Right atrium auricular region (tissue), 2 donors: ENCODE data around the gene PHKB. TPM values are rescaled to one million over a fixed set of nuclear protein-coding genes. Genes with fewer than 3 reads are reported as not detected.

ENCODE experiments used
- DNase-seq: peaks from one replicate; pipeline ENCODE4 v3.0.0-alpha.2; 2019; ENCODE audit warnings: low spot score
- H3K27ac ChIP-seq, 2 donors: fragments of 200-600 bp; sonication (generic); 1 replicate in 1 of 2; 2 replicates in 1 of 2; pipeline ENCODE4 v1.5.1; 2016 to 2019
- H3K27me3 ChIP-seq, 2 donors: fragments of 200-600 bp; sonication (generic); one replicate each; pipeline versions ENCODE4 v1.5.1 to v1.6.0; 2017 to 2019
- H3K36me3 ChIP-seq: fragments of 200-600 bp; sonication (generic); one replicate; pipeline ENCODE4 v1.5.1; 2016
- H3K4me1 ChIP-seq, 2 donors: fragments of 200-600 bp; sonication (generic); one replicate each; pipeline versions ENCODE4 v1.5.1 to v1.6.0; 2017 to 2019
- H3K4me3 ChIP-seq, 2 donors: fragments of 200-600 bp; sonication (generic); 1 replicate in 1 of 2; 2 replicates in 1 of 2; pipeline ENCODE4 v1.5.1; 2017 to 2019; ENCODE audit warnings: mild to moderate bottlenecking in 1 of 2, moderate library complexity in 1 of 2
- H3K9me3 ChIP-seq, 2 donors: fragments of 200-600 bp; sonication (generic); one replicate each; pipeline ENCODE4 v1.5.1; 2019
- total RNA-seq, 2 donors: library from RNA; depleted of rRNA; stranded (reverse); fragments of >200 nt; gene quantifications; one replicate each; pipeline ENCODE4 v1.1.0, GENCODE V29; 2016
- TF ChIP-seq, protein P1 (sequence below), 2 donors: fragments of 200-600 bp; sonication (generic); IDR thresholded peaks; one replicate each; pipeline ENCODE4 v1.5.1; 2019; ENCODE audit warnings: antibody characterized with exemption in 2 of 2

Gene PHKB
- total RNA-seq, 2 donors from 2014 or later = 43.4 to 43.7 TPM

DNA sequence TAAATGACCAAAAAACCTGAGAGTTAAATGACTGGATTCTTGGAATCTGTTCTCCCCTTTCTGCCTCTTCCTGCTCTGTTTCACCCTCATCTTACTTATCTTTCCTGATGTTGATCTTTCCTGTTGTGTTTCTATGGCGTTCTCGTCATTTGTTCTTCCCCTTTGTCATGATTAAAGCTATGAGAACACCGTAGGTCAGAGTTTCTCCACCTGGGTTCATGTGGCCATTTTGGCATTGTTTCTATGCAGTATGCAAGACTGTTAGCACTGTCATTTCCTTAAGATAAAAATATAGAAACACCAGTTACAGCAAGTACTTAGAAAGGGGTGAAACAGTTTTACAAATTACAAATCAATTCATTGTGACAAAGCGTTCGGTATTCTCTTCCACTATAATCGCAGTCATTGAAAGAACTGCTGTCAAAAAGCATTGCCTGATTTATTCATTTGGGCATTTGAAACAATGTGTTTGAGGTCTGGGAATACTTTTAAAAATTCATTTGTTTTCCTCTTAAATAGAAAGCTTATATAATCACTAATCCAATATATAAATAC, 166.0 kb downstream of the PHKB start:
- Histone ChIP-seq H3K27ac (no peak overlapping the region), H3K4me1 (no peaks in the 10 kb centered on the region), H3K4me3 (no peak overlapping the region), H3K9me3 (no peaks in the 10 kb centered on the region), H3K27me3 (no peaks in the 10 kb centered on the region), H3K36me3 (no peaks in the 10 kb centered on the region)
- TF ChIP-seq, protein P1, sequence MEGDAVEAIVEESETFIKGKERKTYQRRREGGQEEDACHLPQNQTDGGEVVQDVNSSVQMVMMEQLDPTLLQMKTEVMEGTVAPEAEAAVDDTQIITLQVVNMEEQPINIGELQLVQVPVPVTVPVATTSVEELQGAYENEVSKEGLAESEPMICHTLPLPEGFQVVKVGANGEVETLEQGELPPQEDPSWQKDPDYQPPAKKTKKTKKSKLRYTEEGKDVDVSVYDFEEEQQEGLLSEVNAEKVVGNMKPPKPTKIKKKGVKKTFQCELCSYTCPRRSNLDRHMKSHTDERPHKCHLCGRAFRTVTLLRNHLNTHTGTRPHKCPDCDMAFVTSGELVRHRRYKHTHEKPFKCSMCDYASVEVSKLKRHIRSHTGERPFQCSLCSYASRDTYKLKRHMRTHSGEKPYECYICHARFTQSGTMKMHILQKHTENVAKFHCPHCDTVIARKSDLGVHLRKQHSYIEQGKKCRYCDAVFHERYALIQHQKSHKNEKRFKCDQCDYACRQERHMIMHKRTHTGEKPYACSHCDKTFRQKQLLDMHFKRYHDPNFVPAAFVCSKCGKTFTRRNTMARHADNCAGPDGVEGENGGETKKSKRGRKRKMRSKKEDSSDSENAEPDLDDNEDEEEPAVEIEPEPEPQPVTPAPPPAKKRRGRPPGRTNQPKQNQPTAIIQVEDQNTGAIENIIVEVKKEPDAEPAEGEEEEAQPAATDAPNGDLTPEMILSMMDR (IDR thresholded peaks at IDR 0.05) = no peak
- DNase-seq = no peak

DNA sequence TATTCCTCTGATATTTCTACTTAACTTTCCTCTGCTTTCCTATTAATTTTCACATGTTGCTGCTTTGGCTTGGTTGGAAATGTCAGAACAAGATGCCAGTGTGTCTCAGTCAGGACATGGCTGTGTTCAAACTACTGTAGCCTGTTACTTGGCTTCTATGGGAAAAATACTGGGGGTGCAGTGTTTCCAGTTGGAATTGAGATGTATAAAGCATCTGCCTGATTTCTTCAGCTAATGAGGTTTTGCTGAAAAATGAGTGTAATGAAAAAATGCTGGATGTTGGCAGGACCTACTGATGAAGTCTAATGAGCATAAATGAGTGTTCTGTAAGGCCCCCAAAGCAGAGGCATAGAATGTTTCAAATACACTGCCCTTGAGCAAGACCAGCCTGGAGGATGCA, 166.6 kb downstream of the PHKB start:
- TF ChIP-seq, protein P1 (IDR thresholded peaks at IDR 0.05) = no peak
- Histone ChIP-seq H3K27ac (no peak overlapping the region), H3K36me3 (no peaks in the 10 kb centered on the region), H3K27me3 (no peaks in the 10 kb centered on the region), H3K4me3 (no peak overlapping the region), H3K4me1 (no peaks in the 10 kb centered on the region), H3K9me3 (no peaks in the 10 kb centered on the region)
- no peak for DNase-seq

DNA sequence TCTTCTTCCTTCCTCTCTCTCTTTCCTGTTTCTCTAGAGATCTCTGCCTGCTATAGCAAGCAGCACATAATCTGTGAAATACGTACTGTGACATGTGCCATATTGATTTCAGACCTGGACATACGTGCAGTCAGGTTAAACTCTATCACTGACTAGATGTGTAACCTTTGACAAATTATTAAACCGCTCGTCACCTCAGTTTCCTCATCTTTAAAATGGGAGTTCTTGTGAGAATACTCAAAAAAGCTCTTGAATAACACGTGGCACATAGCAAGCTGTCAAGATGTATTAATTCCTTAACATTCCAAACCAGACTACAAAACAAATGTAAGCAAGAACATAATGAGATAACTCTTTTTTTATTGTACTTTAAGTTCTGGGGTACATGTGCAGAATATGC, 170.0 kb downstream of the PHKB start:
- H3K4me1 ChIP-seq = no peaks in the 10 kb centered on the region
- no peak overlapping the region for H3K27ac ChIP-seq
- DNase-seq = no peak
- H3K4me3 ChIP-seq = no peak overlapping the region
- TF ChIP-seq, protein P1 (IDR thresholded peaks at IDR 0.05) = no peak
- H3K9me3 ChIP-seq = no peaks in the 10 kb centered on the region
- no peaks in the 10 kb centered on the region for H3K27me3 ChIP-seq
- no peaks in the 10 kb centered on the region for H3K36me3 ChIP-seq

DNA sequence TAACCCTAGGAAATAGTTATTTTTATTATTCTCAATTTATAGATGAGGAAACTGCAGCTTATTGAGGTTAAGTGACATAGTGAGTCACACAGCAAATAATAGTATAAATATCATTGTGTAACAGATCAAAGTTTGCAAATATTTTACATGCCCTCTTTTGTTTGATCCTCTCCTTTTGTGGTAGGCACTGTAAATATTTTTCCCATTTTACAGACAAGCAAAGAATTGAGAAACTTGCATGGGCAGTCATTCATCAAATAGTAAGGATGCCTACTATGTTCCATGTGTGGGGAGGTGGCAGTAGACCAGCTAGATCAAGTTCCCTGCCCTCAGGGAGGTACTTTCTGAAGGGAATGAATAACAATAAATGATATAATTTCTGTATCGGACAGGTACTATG, 173.0 kb downstream of the PHKB start:
- Histone ChIP-seq H3K9me3 (no peaks in the 10 kb centered on the region), H3K4me3 (no peak overlapping the region), H3K27me3 (no peaks in the 10 kb centered on the region), H3K36me3 (no peaks in the 10 kb centered on the region), H3K4me1 (no peaks in the 10 kb centered on the region), H3K27ac (no peak overlapping the region)
- TF ChIP-seq, protein P1 (IDR thresholded peaks at IDR 0.05) = no peak
- DNase-seq = no peak

DNA sequence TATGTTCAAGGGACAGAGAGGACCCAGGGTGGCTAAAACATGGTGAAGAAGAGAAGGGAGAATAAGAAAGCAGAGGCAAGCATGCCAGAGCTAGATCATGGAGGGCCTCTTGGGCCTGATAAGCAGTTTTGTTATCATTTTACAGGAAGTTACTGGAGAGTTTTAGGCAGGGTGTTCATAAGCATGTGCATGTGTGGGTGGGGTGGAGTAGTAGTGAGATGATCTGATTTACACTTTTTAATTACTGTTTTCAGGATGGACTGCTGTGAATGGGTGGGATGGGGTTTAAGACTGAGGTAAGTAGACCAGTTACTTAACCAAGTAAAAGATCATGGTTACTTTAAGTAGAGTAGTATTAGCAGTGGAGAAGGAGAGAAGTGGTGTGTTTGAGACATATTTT, 173.6 kb downstream of the PHKB start:
- H3K4me1 ChIP-seq = no peaks in the 10 kb centered on the region
- no peaks in the 10 kb centered on the region for H3K36me3 ChIP-seq
- TF ChIP-seq, protein P1 (IDR thresholded peaks at IDR 0.05) = no peak
- no peak for DNase-seq
- H3K4me3 ChIP-seq = no peak overlapping the region
- no peaks in the 10 kb centered on the region for H3K9me3 ChIP-seq
- no peaks in the 10 kb centered on the region for H3K27me3 ChIP-seq
- H3K27ac ChIP-seq = no peak overlapping the region

DNA sequence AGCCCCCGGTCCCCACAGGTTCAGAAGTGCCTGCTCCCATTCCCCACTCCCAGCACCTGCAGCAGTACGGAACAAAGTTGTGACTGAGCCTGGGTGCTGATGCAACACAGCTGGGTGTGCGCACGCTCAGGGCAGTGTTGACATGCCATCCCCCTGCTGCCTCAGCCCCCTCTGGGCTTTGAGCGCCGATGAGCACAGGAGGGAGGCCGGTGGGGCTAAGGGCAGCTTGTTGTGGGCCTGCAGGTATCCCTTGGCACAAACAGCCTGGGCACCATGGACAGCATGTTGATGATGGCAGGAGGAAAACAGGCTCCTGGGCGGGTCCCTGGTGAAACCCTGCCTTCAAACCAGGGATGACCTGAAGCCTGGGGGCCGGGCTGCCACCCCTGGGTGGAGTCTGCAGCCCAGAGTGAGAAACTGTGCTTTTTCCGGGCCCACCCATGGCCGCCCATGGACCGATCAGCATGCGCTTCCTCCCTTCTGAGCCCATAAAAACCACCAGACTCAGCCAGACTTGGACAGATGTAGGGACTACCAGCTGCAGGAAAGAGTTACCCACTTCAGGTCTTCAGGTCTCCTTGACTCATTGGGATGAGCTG, 175.5 kb downstream of the PHKB start:
- no peaks in the 10 kb centered on the region for H3K27me3 ChIP-seq
- no peak for DNase-seq
- no peak overlapping the region for H3K4me3 ChIP-seq
- no peaks in the 10 kb centered on the region for H3K36me3 ChIP-seq
- TF ChIP-seq, protein P1 (IDR thresholded peaks at IDR 0.05) = no peak
- no peaks in the 10 kb centered on the region for H3K4me1 ChIP-seq
- H3K27ac ChIP-seq = no peak overlapping the region
- H3K9me3 ChIP-seq = no peaks in the 10 kb centered on the region
